Activated CD4-positive, alpha-beta memory T cell treated with anti-CD3 and anti-CD28 coated beads for 36 hours (primary cell): ENCODE data around the gene RSRC1. TPM values are rescaled to one million over a fixed set of nuclear protein-coding genes. Genes with fewer than 3 reads are reported as not detected.
A peak's percentile ranks its signal among the peaks of the same experiment; 100 is the strongest.
"Not testable (repeated sequence)": the region's sequence is repeated elsewhere in the genome, so short reads cannot be mapped to it uniquely, and the experiment has no call there.

Experiments used
- CTCF ChIA-PET: fragments of 350-600 bp; sonication (Branson Sonifier 250); formaldehyde crosslinking; loops from one replicate; lab custom pipeline; 2021; ENCODE audit warnings: antibody characterized with exemption, inconsistent platforms; lab: Charles Lee
- POLR2A ChIA-PET: fragments of 350-600 bp; sonication (Branson Sonifier 250); formaldehyde crosslinking; loops from one replicate; lab custom pipeline; 2021; ENCODE audit warnings: antibody characterized with exemption; lab: Charles Lee
- DNase-seq: peaks from one replicate; pipeline ENCODE4 v3.0.0-alpha.2; 2020
- H3K27ac Mint-ChIP-seq: one replicate; pipeline ENCODE4 v1.8.0; 2021; ENCODE audit warnings: mixed read lengths
- H3K27me3 Mint-ChIP-seq: one replicate; pipeline ENCODE4 v1.8.0; 2021; ENCODE audit warnings: mixed read lengths
- H3K36me3 Mint-ChIP-seq: one replicate; pipeline ENCODE4 v1.8.0; 2021; ENCODE audit warnings: mixed read lengths
- H3K4me1 Mint-ChIP-seq: one replicate; pipeline ENCODE4 v1.8.0; 2021; ENCODE audit warnings: low read depth, mixed read lengths
- H3K4me3 Mint-ChIP-seq: one replicate; pipeline ENCODE4 v1.8.0; 2021; ENCODE audit warnings: mild to moderate bottlenecking, mixed read lengths
- H3K9me3 Mint-ChIP-seq: one replicate; pipeline ENCODE4 v1.8.0; 2021; ENCODE audit warnings: mixed read lengths
- intact Hi-C: fragments of 100-400 bp; cut with micrococcal nuclease; formaldehyde crosslinking; loops from one replicate; pipeline ENCODE4 v1.15.1; 2023
- total RNA-seq, 2 experiments: library from RNA; stranded (reverse); gene quantifications; one replicate each; pipeline ENCODE4 v1.2.3, GENCODE V29; 2021

Gene RSRC1
- total RNA-seq, 2 experiments from 2014 or later, result 39.4 to 43.8 TPM

DNA sequence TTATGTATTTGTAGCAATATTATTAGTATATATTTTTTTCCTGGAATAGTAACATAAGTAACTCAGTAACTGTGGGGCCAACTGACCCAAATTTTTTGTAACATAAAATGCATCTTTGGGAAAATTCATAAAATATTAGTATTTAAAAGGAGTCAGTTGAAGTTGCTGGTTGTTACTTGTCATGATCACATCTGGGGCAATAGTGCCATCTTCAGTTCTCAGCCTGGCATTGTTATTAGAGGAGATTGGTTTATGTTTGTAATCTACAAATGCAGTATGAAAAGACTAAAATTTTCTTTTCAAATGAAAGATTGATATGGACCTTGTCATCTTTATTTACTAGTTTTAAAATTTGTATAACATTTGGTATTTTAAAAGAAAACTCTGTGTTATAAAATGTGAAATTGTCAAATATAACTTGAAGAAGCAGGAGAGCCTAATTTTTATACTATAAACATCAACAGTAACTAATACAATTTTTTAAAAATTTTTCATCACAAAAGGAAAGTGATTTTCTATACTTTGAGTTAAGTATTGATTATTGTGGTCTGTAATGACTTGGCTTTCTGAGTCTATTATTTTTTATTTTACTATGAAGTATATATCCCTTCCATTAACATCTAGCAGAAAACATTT lies 422.3 kb downstream of the RSRC1 start:
- Mint-ChIP-seq H3K27ac (no peak overlapping the region), H3K9me3 (no peaks in the 10 kb centered on the region), H3K4me1 (no peaks in the 10 kb centered on the region), H3K36me3 (no peaks in the 10 kb centered on the region), H3K4me3 (no peak overlapping the region), H3K27me3 (no peaks in the 10 kb centered on the region)
- POLR2A ChIA-PET, result no interaction called here
- DNase-seq, result no peak
- intact Hi-C loops, result loop anchor here (2.0 to 10.0 kb wide), 3 partner anchors 427 to 913 kb away; partner anchors contain the start of gene SHOX2
- CTCF ChIA-PET, result interaction anchor here (0.7 to 2.2 kb wide), 5 partner anchors 10 to 999 kb away, joined by 3 to 8 read pairs (median 4); no protein-coding TSS in a partner anchor

DNA sequence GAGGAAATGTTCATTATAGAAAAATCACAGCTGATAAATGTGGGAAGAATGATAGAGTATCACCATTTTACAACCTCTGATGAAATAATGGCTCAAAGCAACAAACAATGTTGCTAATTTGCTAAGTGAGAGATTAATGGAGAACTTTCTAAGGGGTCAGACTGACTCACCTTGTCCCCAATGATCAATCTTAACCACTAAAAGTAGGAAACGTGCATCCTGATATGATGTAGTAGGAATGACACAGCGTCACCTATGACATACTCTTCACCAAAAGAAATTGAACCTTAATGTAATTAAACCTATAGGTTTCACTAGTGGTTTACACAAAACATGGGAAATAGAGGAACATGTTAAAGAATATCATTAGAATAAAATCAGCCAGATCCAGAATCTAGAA lies 426.0 kb downstream of the RSRC1 start:
- no peaks in the 10 kb centered on the region for H3K9me3 Mint-ChIP-seq
- CTCF ChIA-PET, result no interaction called here
- no peak overlapping the region for H3K27ac Mint-ChIP-seq
- no peaks in the 10 kb centered on the region for H3K4me1 Mint-ChIP-seq
- H3K27me3 Mint-ChIP-seq, result no peaks in the 10 kb centered on the region
- H3K4me3 Mint-ChIP-seq, result no peak overlapping the region
- no peak for DNase-seq
- H3K36me3 Mint-ChIP-seq, result no peaks in the 10 kb centered on the region
- POLR2A ChIA-PET, result no interaction called here
- intact Hi-C loops, result loop anchor here (5.0 to 10.0 kb wide), 3 partner anchors 106 to 671 kb away; partner anchors contain the start of genes GFM1 and SHOX2

DNA sequence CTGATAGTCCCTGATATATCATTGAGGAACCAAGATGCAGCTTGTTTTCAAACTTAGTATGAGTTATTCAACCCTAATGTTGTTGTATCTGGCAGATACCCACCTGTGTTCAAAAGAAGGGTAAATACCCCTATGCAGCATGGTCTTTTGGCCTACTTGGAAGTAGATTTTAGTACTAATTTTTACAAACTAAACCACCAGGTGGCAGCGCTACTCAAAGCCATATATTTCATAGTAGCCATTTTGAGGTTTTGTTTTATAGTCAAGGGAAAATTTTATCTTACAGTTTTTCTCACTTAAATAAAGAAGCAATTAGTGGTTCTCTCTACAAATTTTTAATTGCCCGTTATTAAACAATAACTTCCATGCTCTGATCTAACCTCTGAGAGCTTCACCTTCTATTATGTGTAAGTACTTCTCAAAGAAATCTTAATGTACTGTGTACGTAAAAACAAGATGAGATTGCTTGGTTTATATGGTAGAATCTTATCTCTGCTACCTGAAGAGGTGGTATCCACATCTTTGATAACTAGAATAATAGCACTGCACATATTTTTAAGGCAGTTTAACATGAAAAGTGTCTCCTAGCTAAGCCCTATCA lies 429.6 kb downstream of the RSRC1 start:
- peaks cover 4% of the 10 kb centered on the region for H3K36me3 Mint-ChIP-seq
- POLR2A ChIA-PET, result interaction anchor here (0.6 kb wide), 1 partner anchor 361 kb away, joined by 3 read pairs; no protein-coding TSS in a partner anchor
- intact Hi-C loops, result loop anchor here (1.0 to 10.0 kb wide), 4 partner anchors 103 to 675 kb away; partner anchors contain the start of genes GFM1 and SHOX2

DNA sequence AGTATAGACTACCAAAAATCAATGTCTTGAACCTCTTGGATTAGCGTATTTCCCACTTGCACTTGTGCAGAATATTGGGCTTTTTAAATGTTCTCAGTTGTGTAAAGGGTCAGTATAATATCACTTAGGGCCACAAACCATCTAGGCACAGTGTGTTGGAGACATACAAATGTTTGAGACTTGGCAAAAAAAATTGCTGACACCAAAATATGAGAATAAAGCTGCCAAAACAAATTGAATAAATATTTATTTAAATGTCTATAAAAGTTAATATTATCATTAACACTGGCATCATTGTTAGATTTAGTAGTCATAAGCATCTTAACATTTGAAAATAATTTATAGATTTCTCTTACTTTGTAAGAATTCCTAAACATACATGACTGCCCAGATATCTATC lies 430.2 kb downstream of the RSRC1 start:
- intact Hi-C loops, result no loop called here
- Mint-ChIP-seq H3K27ac (no peak overlapping the region), H3K4me3 (no peak overlapping the region), H3K4me1 (no peaks in the 10 kb centered on the region), H3K9me3 (no peaks in the 10 kb centered on the region), H3K27me3 (no peaks in the 10 kb centered on the region), H3K36me3 (peaks cover 8% of the 10 kb centered on the region)
- no peak for DNase-seq
- CTCF ChIA-PET, result interaction anchor here (0.7 to 2.9 kb wide), 10 partner anchors 10 to 251 kb away, joined by 3 to 21 read pairs (median 4); partner anchors contain the start of gene GFM1
- POLR2A ChIA-PET, result no interaction called here

More for the DNA sequence above, 429.6 kb downstream of the RSRC1 start:
- no peaks in the 10 kb centered on the region for H3K9me3 Mint-ChIP-seq
- H3K27ac Mint-ChIP-seq, result no peak overlapping the region
- no peaks in the 10 kb centered on the region for H3K4me1 Mint-ChIP-seq
- peak; percentile 35 for DNase-seq
- CTCF ChIA-PET, result interaction anchor here (0.6 to 2.9 kb wide), 15 partner anchors 9 to 933 kb away, joined by 3 to 21 read pairs (median 4); partner anchors contain the start of gene GFM1
- H3K4me3 Mint-ChIP-seq, result no peak overlapping the region
- no peaks in the 10 kb centered on the region for H3K27me3 Mint-ChIP-seq

DNA sequence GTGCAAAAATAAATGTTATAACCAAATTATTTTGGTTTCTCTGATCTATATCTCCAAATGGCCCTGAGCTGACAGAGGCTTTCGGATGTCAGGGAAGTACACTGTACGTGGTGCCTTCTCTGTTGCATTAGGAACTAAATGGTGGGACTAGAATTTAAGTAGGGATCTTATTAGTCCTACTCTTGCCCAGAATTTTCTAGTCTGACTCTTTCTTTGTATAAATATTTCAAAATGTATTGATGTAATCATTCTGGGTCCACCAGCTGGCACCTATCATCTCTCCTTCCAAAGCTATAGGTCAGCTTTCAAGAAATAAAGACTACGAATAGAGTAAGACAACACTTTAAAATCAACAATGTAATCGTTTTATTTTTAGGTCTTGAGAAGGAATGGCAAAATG lies 438.8 kb downstream of the RSRC1 start:
- Mint-ChIP-seq H3K4me1 (no peaks in the 10 kb centered on the region), H3K9me3 (peaks cover 4% of the 10 kb centered on the region), H3K27ac (no peak overlapping the region), H3K36me3 (peaks cover 13% of the 10 kb centered on the region), H3K27me3 (no peaks in the 10 kb centered on the region), H3K4me3 (no peak overlapping the region)
- DNase-seq, result no peak
- CTCF ChIA-PET, result no interaction called here
- POLR2A ChIA-PET, result no interaction called here
- intact Hi-C loops, result no loop called here

DNA sequence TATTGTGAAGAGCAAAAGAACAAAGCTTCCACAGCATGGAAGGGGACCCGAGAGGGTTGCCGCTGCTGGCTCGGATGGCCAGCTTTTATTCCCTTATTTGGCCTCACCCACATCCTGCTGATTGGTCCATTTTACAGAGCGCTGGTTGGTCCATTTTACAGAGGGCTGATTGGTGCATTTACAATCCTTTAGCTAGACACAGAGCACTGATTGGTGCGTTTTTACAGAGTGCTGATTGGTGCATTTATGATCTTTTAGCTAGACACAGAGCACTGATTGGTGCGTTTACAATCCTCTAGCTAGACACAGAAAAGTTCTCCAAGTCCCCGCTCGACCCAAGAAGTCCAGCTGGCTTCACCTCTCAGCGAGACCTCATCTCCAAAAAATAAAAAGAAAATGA lies 440.0 kb downstream of the RSRC1 start:
- H3K9me3 Mint-ChIP-seq, H3K36me3 Mint-ChIP-seq, DNase-seq, POLR2A ChIA-PET, H3K27ac Mint-ChIP-seq, intact Hi-C loops, H3K27me3 Mint-ChIP-seq, H3K4me1 Mint-ChIP-seq, H3K4me3 Mint-ChIP-seq: not testable (repeated sequence)
- CTCF ChIA-PET, result interaction anchor here (2.0 kb wide), 1 partner anchor 11 kb away, joined by 9 read pairs; no protein-coding TSS in a partner anchor

DNA sequence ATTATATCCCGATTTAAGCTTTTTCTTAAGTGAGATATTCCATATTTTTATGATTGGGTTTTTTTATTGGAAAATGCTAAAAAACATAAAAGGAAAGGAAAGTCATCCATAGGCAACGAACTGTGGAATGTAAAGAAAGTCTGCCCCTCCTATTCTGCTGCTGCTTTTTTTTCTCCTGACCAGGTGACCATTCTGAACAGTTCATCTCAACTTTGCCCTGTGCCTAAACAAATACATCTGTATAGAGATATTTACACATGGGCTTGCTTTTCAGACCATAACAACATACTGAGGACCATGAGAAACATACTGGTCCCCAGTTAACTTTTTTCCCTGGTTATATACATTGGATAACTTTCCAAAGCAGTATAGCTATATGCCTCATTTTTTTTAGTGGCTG lies 442.2 kb downstream of the RSRC1 start:
- intact Hi-C loops, result no loop called here
- peaks cover 6% of the 10 kb centered on the region for H3K36me3 Mint-ChIP-seq
- POLR2A ChIA-PET, result no interaction called here
- no peak overlapping the region for H3K27ac Mint-ChIP-seq
- CTCF ChIA-PET, result no interaction called here
- peaks cover 4% of the 10 kb centered on the region for H3K9me3 Mint-ChIP-seq
- no peak for DNase-seq
- no peak overlapping the region for H3K4me3 Mint-ChIP-seq
- no peaks in the 10 kb centered on the region for H3K4me1 Mint-ChIP-seq
- H3K27me3 Mint-ChIP-seq, result peaks cover 2% of the 10 kb centered on the region

DNA sequence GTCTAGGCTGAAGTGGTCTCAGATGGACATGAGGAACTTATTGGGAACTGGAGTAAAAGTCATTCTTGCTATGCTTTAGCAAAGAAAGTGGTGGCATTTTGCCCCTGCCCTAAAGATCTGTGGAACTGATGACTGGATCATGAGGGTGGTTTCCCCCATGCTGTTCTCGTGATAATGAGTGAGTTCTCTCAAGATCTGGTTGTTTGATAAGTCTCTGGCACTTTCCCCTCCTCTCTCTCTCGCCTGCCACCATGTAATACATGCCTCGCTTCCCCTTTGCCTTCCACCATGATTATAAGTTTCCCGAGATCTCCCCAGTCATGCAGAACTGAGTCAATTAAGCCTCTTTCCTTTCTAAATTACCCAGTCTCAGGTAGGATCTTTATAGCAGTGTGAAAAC lies 449.6 kb downstream of the RSRC1 start:
- H3K4me3 Mint-ChIP-seq, result no peak overlapping the region
- no peaks in the 10 kb centered on the region for H3K9me3 Mint-ChIP-seq
- intact Hi-C loops, result no loop called here
- H3K4me1 Mint-ChIP-seq, result no peaks in the 10 kb centered on the region
- no peak overlapping the region for H3K27ac Mint-ChIP-seq
- DNase-seq, result no peak
- H3K27me3 Mint-ChIP-seq, result peaks cover 8% of the 10 kb centered on the region
- ChIA-PET CTCF (interaction anchor here (1.0 kb wide), 1 partner anchor 12 kb away, joined by 3 read pairs; the partner anchor contains the start of gene MLF1), POLR2A (no interaction called here)
- no peaks in the 10 kb centered on the region for H3K36me3 Mint-ChIP-seq

DNA sequence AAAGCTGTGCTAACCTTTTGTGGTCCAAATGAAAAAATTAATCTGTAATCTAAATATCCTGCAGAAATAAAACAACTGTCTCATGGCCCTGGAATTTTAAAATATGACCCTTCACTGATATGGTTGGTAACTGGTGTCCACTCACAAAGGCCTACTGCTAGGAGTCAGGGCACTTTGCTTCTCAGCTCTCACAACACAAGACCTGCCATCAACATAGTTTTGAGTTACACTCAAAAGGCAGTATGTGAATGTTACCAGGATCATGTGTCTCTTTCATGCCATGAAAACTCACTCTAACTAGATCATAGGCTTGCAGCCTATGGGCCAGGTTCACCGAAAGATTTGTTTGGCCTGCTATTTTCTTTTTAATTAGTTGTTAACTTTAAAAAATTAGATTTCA lies 451.1 kb downstream of the RSRC1 start:
- no peak overlapping the region for H3K4me3 Mint-ChIP-seq
- ChIA-PET CTCF (no interaction called here), POLR2A (no interaction called here)
- H3K27me3 Mint-ChIP-seq, result peaks cover 8% of the 10 kb centered on the region
- H3K27ac Mint-ChIP-seq, result no peak overlapping the region
- H3K9me3 Mint-ChIP-seq, result peaks cover 4% of the 10 kb centered on the region
- no peaks in the 10 kb centered on the region for H3K4me1 Mint-ChIP-seq
- H3K36me3 Mint-ChIP-seq, result no peaks in the 10 kb centered on the region
- no peak for DNase-seq
- intact Hi-C loops, result no loop called here

DNA sequence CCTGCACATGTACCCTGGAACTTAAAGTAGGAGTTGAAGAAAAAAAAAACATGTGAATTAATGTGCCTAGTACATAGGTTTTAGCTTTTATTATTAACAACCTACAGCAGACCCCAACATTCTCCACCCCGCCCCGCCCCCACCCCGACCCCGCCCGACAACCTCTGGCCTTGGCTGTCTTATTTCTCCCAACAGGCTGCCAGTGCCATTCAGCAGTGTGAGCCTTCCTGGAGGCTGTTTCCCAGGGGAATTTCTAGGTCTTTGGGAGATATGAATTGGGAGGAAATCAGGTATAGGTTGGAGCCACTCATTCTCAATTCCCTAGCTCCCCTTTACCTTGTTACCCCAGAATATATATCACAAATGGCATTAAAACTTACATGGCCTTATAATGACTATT lies 452.8 kb downstream of the RSRC1 start:
- H3K9me3 Mint-ChIP-seq, result peaks cover 4% of the 10 kb centered on the region
- no peak overlapping the region for H3K27ac Mint-ChIP-seq
- no peaks in the 10 kb centered on the region for H3K36me3 Mint-ChIP-seq
- no peak for DNase-seq
- CTCF ChIA-PET, result interaction anchor here (0.5 kb wide), 1 partner anchor 1209 kb away, joined by 3 read pairs; no protein-coding TSS in a partner anchor
- no peak overlapping the region for H3K4me3 Mint-ChIP-seq
- intact Hi-C loops, result no loop called here
- peaks cover 3% of the 10 kb centered on the region for H3K27me3 Mint-ChIP-seq
- POLR2A ChIA-PET, result no interaction called here
- no peaks in the 10 kb centered on the region for H3K4me1 Mint-ChIP-seq

DNA sequence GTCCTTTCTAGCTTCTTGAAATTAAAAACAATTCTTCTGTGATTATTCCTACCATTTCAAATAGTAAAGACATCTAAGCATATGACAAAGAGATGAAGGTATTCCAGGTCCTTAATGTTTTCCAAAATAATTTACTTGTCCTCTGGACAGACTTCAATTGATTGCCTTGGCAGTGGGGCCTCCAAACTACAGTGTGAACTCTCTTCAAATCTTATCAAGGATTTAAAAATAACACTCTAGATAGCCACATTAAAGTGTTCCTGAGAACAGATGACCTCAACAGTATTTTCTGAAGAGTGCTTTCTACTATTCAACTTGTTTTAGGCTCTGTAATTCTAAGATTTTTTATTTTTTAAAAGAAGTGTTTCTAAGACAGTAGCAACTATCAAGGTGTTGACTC lies 453.2 kb downstream of the RSRC1 start:
- DNase-seq, result no peak
- Mint-ChIP-seq H3K9me3 (peaks cover 4% of the 10 kb centered on the region), H3K27ac (no peak overlapping the region), H3K27me3 (peaks cover 5% of the 10 kb centered on the region), H3K36me3 (no peaks in the 10 kb centered on the region), H3K4me1 (no peaks in the 10 kb centered on the region), H3K4me3 (no peak overlapping the region)
- intact Hi-C loops, result no loop called here
- ChIA-PET POLR2A (no interaction called here), CTCF (interaction anchor here (0.5 to 1.1 kb wide), 2 partner anchors 23 to 1209 kb away, joined by 3 to 4 read pairs; no protein-coding TSS in a partner anchor)

DNA sequence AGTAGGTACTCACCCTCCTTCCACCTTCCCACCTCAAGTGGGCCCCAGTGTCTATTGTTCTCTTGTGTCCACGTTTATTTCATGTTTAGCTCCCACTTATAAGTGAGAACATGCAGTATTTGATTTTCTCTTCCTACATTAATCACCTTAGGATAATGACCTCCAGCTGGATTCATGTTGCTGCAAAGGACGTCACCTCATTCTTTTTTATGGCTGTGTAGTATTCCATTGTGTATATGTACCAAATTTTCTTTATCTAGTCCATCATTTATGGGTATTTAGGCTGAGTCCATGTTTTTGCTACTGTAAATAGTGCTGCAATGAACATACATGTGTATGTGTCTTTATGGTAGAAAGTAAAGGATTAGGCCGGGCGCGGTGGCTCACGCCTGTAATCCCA lies 455.2 kb downstream of the RSRC1 start:
- Mint-ChIP-seq H3K27ac (no peak overlapping the region), H3K4me3 (no peak overlapping the region), H3K27me3 (peaks cover 13% of the 10 kb centered on the region), H3K4me1 (no peaks in the 10 kb centered on the region), H3K9me3 (peaks cover 4% of the 10 kb centered on the region), H3K36me3 (no peaks in the 10 kb centered on the region)
- no peak for DNase-seq
- intact Hi-C loops, result no loop called here
- ChIA-PET CTCF (interaction anchor here (1.0 kb wide), 1 partner anchor 80 kb away, joined by 3 read pairs; no protein-coding TSS in a partner anchor), POLR2A (no interaction called here)
